Neural cell (in vitro differentiated cells): ENCODE data around the gene DALRD3.

Experiments
- CTCF ChIP-seq: fragments of 450-650 bp; IDR thresholded peaks from 2 replicates; pipeline ENCODE4 v1.5.1; 2014; ENCODE audit warnings: antibody characterized with exemption, mild to moderate bottlenecking, moderate library complexity; ENCODE audit not compliant: poor library complexity, severe bottlenecking
- EZH2 ChIP-seq: fragments of 200-600, 300-800 bp; shearing (Covaris generic), sonication (generic); IDR thresholded peaks from 2 replicates; pipeline ENCODE4 v1.6.1; 2014; ENCODE audit warnings: antibody characterized with exemption, low read length, borderline replicate concordance, mild to moderate bottlenecking; ENCODE audit not compliant: insufficient read depth, poor library complexity, severe bottlenecking
- POLR2AphosphoS5 ChIP-seq: IDR thresholded peaks from 2 replicates; pipeline ENCODE4 v1.6.1; 2012
- SMC3 ChIP-seq: fragments of 450-650 bp; conservative IDR thresholded peaks from 2 replicates; pipeline ENCODE4 v1.6.1; 2014; ENCODE audit warnings: antibody characterized with exemption, mild to moderate bottlenecking, moderate library complexity; ENCODE audit not compliant: poor library complexity

DNA sequence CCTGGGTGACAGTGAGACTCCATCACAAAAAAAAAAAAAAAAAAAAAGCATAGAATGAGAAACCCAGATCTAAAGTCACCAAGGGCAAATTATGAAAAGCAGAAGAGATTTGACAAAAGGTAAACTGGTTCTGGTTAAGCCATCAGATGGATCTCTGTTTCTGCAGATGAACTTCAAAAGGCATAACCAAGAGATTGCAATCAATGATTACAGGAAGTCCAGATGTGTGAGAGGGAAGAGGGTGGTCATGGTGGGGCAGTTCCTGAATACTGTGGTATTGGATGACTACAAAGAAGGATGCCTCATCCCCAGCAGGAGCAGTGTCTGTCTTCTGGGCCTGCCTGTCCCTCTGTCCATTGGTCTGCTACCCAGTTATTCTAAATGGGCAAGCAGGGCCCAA, 24.5 kb downstream of the DALRD3 start:
- TF ChIP-seq CTCF (no peak), SMC3 (no peak), POLR2AphosphoS5 (no peak), EZH2 (no peak)
